GM18511 (cell line): ENCODE results near the gene RAB8B.
A peak's percentile ranks its signal among the peaks of the same experiment; 100 is the strongest.

Experiments used
- ATAC-seq: cut with Tn5 transposase; IDR thresholded peaks from one replicate; pipeline ENCODE4 v1.9.1; 2021; ENCODE audit warnings: mild to moderate bottlenecking, moderate library complexity; ENCODE audit not compliant: unreplicated experiment

Gene RAB8B

DNA sequence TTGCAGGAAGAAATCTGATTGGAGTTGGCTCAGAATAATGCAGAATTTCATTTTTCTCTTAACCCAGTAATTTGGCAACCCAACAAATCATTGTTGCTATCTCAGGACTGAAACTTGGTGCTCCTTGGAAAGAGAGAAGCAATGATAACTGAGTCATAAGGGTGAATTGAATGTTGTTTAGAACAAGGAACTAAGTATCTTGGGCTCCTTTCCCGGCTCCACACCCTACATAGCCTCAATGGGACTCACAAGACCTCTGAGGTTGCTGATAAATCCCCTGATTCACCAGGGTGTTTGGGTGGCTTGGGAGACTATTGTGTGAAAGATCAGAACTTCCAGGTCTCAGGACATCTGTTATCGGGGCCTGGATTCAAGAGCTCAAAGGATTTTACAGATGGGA, 7.8 kb upstream of the RAB8B start:
- ATAC-seq: no peak

DNA sequence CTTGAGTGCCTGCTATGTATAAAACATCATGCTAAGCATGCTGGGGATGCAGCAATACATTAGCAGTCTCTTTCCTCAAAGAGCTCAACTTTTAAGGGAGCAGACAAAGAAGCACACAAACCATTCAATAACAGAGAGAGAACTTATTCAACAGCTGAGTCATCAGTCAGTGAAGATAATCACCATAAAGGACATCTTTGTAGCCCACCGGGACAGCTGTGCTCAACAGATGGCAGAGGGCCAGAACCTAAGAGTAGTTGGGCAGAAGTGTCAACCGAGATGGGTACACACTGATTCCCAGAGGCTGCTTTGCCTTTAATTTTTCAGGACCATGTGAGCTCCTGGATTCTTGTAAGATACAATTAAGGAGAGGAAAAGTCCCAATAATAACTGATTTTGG, 4.2 kb upstream of the RAB8B start:
- no peak for ATAC-seq

GRCh38 chr15:63186065-63186464, 3.3 kb upstream of the RAB8B start:
- no peak for ATAC-seq

DNA sequence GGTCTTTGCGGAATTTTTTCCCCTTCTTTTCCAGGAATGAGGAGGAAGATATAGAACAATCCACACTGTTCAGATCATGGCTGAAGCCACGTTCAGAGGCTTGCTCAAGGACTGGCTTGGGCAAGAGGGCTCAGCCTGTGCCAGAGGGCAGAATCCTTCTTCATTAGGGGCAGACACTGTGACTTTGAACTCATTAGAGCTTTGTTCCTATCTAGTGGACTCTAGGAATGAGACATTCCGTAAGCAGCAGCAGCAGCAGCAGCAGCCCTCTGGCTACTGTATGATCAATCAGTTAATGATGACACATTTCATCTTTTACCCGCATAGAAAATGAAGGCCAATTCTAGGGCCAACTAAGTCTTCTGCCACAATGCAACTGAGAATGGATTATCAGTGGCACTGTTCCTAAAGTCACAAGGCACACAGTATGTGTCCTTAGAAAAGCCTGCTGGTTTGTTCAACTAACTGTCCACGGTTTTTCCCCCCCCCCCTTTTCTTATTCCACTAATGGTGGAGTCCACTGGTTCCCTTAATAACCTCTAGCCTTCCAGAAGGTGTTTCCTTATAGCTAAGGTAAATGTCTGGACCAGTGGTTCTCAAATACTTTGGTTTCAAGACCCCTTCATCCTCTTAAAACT, 1.7 kb upstream of the RAB8B start:
- ATAC-seq: no peak

DNA sequence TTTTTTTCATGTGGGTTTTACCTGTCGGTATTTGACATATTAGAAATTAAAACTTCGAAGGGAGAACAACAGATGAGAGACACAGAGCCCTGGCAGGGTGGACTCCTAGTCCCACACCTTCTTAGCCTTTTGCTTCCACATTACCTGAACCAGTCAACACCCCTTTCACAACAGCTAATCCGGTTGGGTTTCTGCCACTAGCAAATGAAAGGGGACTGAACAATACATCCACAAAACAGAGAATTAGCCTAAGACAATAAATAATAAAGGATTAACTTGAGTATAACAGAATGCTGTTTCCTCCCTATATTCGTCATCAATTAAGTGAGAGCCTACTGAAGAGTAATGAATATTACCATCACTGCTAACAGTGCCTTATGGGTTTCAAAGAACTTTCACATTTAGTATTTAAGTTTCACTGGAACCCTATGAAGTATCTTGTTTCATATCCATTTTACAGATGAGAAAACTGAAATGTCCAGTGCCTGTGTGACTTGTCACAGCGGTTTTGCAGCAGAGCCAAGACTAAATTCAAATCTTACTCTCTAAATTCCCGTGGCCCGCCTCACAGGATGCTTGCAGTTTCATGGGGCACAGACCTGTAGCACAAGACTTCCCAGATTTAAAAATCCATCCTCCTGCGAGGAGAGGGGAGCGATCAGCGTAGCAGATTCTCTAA, 1.0 kb upstream of the RAB8B start:
- ATAC-seq: no peak

DNA sequence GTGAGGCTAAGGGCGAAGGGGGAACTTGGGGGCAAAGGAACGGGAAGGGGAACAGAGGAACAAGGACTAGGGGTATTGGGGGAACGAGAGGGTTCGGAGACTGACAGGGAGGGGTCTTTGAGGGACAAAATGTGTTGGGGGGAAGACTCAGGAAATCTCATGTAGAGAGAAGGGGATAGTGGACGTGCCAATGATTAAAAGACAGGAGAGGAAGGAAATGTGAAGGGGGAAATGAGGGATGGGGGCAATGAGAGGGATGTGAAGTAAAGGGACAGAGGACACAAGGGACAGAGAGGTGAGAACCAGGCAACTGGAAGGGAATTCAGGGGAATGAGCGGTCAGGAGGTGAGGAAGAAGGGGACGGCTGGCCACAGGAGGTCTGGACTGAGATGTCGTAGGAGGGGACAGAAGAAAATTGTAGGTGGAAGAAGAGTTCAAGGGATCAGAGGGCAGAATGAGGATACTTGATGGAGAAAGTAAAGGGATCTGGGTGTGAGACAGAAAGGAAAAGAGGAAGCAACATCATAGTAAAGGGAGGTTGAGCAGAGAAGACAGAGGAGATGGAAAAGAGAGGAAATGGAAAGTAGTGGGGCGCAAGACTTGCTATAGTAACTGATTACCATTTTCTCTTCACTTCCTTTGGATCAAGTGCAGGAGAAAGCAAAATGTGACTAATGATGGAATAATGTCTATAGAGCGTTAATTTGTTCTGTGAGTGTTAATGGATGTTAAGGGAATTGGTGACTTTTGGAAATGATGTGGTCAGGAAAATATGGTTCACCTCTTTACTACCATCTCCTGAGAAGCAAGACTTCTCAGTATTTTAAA, 749 bp downstream of the RAB8B start:
- no peak for ATAC-seq

DNA sequence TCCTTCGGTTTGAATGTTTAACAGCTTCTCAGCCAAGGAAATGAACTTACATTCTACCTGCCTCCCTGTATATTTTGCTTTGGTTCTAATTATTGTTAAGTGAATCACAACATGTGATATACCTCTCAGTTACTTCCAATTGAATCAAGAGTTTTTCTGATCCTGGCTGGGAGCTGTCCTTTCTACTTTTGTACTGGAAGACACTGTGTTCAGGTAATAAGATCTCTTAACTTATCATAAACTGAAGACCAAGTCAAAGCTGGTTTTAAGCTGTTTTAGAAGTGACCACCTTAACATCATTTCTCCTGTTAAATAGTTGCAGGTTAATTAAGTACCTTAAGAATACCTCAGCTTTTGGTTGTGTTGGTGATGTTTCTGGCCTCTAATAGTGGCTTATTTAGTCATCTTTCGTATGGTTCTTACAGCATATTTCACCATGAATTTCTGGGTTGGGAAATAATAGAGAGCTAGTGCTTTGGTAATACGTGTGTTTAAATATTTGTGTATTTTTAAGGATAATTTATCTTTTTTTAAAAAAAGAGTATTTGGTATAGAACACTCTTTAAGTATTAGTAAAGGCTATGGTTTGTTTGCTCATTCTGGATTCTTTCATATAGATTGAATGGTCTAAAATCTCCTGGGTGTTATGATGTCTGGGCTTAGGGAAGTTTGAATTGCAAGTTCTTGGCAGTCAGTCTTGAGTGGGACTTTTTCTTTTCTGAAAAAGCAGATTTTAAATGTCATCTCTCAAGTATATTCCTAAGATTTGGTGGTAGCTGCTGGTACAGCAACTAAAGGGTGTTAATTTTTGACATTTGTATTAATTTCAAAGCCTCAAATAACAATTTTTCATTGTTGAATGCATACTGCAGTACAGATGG, 1.6 kb downstream of the RAB8B start:
- ATAC-seq: no peak

- peak; percentile 49 for ATAC-seq
These were observed 2.7 kb downstream of the RAB8B start for GRCh38 chr15:63191895-63192618.

GRCh38 chr15:63192619-63193206, 3.3 kb downstream of the RAB8B start:
- ATAC-seq: no peak

DNA sequence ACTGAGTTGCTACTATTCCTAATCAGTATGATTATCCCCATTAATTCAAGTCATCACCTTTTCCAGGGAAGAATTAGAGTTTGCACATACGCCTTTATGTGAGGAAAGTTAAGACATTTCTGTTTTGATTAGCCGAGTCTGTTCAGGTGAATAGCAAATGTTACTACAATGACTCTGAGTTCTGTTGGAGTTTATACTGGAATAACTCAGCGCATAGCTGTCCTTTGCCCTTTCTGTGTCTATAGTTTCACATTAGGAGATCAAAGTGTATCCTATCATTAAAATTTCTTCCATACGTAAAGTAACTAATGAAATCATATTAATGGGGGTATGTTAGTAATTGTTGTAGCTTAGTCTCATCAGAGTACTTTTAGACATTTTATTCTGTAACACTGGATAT, 4.9 kb downstream of the RAB8B start:
- no peak for ATAC-seq

DNA sequence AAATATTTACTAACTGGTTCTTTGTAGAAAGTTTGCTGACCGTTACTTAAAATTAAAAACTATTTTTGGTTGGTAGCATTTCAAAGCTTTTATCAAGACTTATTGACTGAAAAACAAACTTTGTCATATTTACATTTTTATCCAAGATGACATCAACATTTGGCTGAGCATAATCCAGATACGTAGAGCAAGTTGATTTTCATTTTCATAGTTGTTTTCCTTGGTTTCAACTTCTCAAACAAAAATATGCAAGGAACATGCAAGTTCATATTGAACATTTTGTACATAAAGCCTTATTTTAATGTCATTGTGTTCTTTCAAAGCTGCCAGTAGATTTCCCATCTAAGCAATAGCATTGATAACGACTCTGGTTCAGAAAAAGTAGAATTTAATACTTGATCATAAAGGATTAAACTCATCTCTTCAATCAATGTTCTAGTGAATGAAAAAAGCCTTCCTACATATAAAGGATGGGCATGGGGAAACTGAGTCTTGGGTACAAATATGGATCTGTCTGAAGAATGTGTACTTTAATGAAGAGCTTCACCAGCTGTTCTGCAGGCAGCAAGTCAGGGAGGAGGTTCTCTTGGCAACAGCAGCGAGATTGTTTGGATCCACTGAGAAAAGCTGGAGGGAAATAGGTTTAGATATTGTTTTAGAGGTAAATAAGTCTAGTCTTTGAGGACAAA, 5.6 kb downstream of the RAB8B start:
- no peak for ATAC-seq

GRCh38 chr15:63195569-63196015, 6.2 kb downstream of the RAB8B start:
- no peak for ATAC-seq

- ATAC-seq: no peak
These were observed 7.4 kb downstream of the RAB8B start for GRCh38 chr15:63196842-63197241.

- no peak for ATAC-seq
These were observed 8.2 kb downstream of the RAB8B start for GRCh38 chr15:63197626-63198025.

GRCh38 chr15:63198371-63199250, 9.2 kb downstream of the RAB8B start:
- no peak for ATAC-seq

DNA sequence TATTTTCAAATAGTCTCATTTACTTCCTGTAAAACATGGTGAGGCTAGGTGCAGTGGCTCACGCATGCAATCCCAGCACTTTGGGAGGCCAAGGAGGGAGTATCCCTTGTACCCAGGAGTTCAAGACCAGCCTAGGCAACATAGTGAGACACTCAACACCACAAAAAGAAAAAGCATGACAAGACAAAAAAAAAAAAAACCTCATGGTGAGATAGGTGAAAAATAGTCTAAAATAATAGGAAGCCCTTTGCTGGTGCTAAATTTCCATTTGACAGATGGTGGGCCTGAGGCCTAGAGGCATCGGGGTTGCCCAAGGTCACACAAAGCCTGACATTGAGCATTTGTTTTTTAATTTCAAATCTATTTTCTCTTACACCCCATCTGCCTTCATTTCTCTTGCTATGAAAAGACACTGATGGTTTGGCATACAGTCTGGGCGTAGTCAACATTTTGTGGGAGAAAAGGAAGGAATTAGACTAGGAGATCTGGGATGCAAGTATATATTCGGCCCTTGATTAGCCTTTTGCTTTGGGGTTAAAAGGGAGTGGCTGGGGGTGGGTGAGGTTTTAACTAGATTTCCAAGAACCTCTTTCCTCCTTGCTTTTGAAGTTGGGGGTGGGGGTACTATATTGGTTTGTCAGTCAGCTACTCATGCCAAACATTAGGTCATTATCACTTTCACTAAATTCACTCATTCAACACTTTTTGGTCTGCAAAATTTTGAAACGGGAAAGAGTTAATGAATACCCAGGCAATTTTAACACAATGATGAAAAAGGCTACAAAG, 11.3 kb downstream of the RAB8B start:
- no peak for ATAC-seq

DNA sequence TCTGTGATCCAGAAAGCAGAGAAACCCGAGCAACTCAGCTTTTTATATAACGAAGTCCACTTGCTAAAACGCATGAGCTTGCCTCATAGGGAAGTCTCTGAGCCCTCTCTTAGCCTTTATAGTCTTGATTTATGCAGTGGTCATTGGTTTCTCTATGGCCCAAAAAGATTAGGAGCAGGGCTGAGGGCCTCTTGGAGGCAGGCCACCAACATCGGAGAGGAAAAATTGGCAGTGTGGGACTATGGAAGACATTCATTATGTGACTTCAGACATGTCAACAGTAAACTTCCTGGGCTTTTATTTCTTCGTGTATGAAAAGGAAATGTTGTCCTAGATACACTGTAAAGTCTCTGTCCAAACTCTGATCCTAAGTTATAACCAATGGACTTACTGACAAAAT, 13.5 kb downstream of the RAB8B start:
- ATAC-seq: no peak
